HCT116 (cell line): ENCODE measurements around the gene CENPX. TPM values are rescaled to one million over a fixed set of nuclear protein-coding genes. Genes with fewer than 3 reads are reported as not detected.

Source experiments
- ATAC-seq: fragments of 200-7000 bp; cut with Tn5 transposase; 2 replicates; pipeline ENCODE4 v1.9.1; 2020; ENCODE audit warnings: mild to moderate bottlenecking, moderate library complexity
- BruUV-seq: library from RNA; stranded (reverse); fragments of 400-500 nt; replicated peaks from 2 replicates; lab custom pipeline; 2021; lab: Mats Ljungman, UMichigan
- CTCF ChIA-PET: fragments of 300-600 bp; sonication (Branson Sonifier 250); formaldehyde crosslinking; loops from one replicate; lab custom pipeline; 2021; ENCODE audit warnings: antibody characterized with exemption; lab: Charles Lee
- POLR2A ChIA-PET: fragments of 300-600, 350-600 bp; sonication (Branson Sonifier 250); formaldehyde crosslinking; loops from one replicate; lab custom pipeline; 2021; ENCODE audit warnings: antibody characterized with exemption; lab: Charles Lee
- RAD21 ChIA-PET, 2 experiments: fragments of 300-600 bp; sonication (Branson Sonifier 250); formaldehyde crosslinking; loops; one replicate each; lab custom pipeline; 2023; ENCODE audit warnings: low total read pairs in 2 of 2; ENCODE audit not compliant: uncharacterized antibody in 2 of 2, unreplicated experiment in 2 of 2, low non-redundant PET in 1 of 2; lab: Charles Lee
- DNase-seq: peaks from one replicate; pipeline ENCODE4 v3.0.0-alpha.2; 2010; ENCODE audit warnings: low read depth, low spot score
- H2AFZ ChIP-seq: fragments of 200-600 bp; shearing (Covaris generic), sonication (generic); 2 replicates; pipeline ENCODE4 v1.6.1; 2017; ENCODE audit warnings: low read depth, mixed run types, mixed read lengths, antibody characterized with exemption, low read length; ENCODE audit not compliant: poor library complexity, severe bottlenecking
- H3K27ac ChIP-seq: 2 replicates; pipeline ENCODE4 v1.5.1; 2012; ENCODE audit warnings: low read depth, low read length
- H3K27me3 ChIP-seq: fragments of 200-600 bp; sonication (generic); 2 replicates; pipeline ENCODE4 v1.6.1; 2016; ENCODE audit warnings: mixed run types, low read length, mixed read lengths; ENCODE audit not compliant: insufficient read depth
- H3K36me3 ChIP-seq, 2 experiments: fragments of 200-500 bp in 1 of 2; fragments of 200-600 bp in 1 of 2; sonication (Bioruptor generic) in 1 of 2; sonication (generic) in 1 of 2; 2 replicates each; pipeline versions ENCODE4 v1.5.1 to v1.6.1; 2014 to 2016; ENCODE audit warnings: low read length in 2 of 2, inconsistent platforms in 1 of 2, mixed read lengths in 1 of 2, mixed run types in 1 of 2; ENCODE audit not compliant: insufficient read depth in 2 of 2, control insufficient read depth in 1 of 2
- H3K4me1 ChIP-seq, 2 experiments: fragments of 200-600 bp in 1 of 2; sonication (generic) in 1 of 2; 2 replicates each; pipeline versions ENCODE4 v1.5.1 to v1.6.1; 2012 to 2017; ENCODE audit warnings: low read length in 2 of 2, inconsistent platforms in 1 of 2, mild to moderate bottlenecking in 1 of 2, mixed read lengths in 1 of 2, mixed run types in 1 of 2, moderate library complexity in 1 of 2; ENCODE audit not compliant: insufficient read depth in 2 of 2, control insufficient read depth in 1 of 2
- H3K4me2 ChIP-seq: fragments of 200-600 bp; sonication (generic); 2 replicates; pipeline ENCODE4 v1.6.1; 2017; ENCODE audit warnings: mixed run types, low read length, mixed read lengths
- H3K4me3 ChIP-seq, 2 experiments: fragments of 200-600 bp in 1 of 2; sonication (generic) in 1 of 2; replicated peaks in 1 of 2; 2 replicates each; pipeline ENCODE4 v1.5.1; 2011 to 2016; ENCODE audit warnings: low read length in 2 of 2, control low read depth in 1 of 2, low read depth in 1 of 2, mild to moderate bottlenecking in 1 of 2, mixed read lengths in 1 of 2, mixed run types in 1 of 2
- H3K79me2 ChIP-seq: fragments of 200-600 bp; sonication (generic); 2 replicates; pipeline ENCODE4 v1.6.1; 2017; ENCODE audit warnings: mild to moderate bottlenecking, mixed run types, low read length, moderate library complexity, mixed read lengths; ENCODE audit not compliant: insufficient read depth
- H3K9ac ChIP-seq: fragments of 200-600 bp; sonication (generic); 2 replicates; pipeline ENCODE4 v1.6.1; 2016; ENCODE audit warnings: low read length, mixed read lengths
- H3K9me2 ChIP-seq: fragments of 200-600 bp; sonication (generic), shearing (Covaris generic); 2 replicates; pipeline ENCODE4 v1.6.1; 2017; ENCODE audit warnings: mixed run types, mild to moderate bottlenecking, moderate library complexity; ENCODE audit not compliant: insufficient read depth
- H3K9me3 ChIP-seq, 2 experiments: fragments of 200-500 bp in 1 of 2; fragments of 200-600 bp in 1 of 2; sonication (Bioruptor generic) in 1 of 2; sonication (generic) in 1 of 2; 2 replicates each; pipeline ENCODE4 v1.6.1; 2014 to 2017; ENCODE audit warnings: low read length in 2 of 2, mixed read lengths in 2 of 2, inconsistent platforms in 1 of 2, low read depth in 1 of 2, mild to moderate bottlenecking in 1 of 2, mixed run types in 1 of 2, moderate library complexity in 1 of 2; ENCODE audit not compliant: control insufficient read depth in 1 of 2, insufficient read depth in 1 of 2
- H4K20me1 ChIP-seq: fragments of 200-600 bp; sonication (generic), shearing (Covaris generic); 2 replicates; pipeline ENCODE4 v1.6.1; 2017; ENCODE audit warnings: mixed run types, mild to moderate bottlenecking, moderate library complexity; ENCODE audit not compliant: insufficient read depth
- EGR1 ChIP-seq: IDR thresholded peaks from 2 replicates; pipeline ENCODE4 v1.6.1; 2012; ENCODE audit warnings: low read depth
- JUND ChIP-seq: IDR thresholded peaks from 2 replicates; pipeline ENCODE4 v1.6.1; 2012
- MAX ChIP-seq: IDR thresholded peaks from 2 replicates; pipeline ENCODE4 v1.6.1; 2012
- SP1 ChIP-seq: IDR thresholded peaks from 2 replicates; pipeline ENCODE4 v1.6.1; 2012; ENCODE audit warnings: low read depth
- TCF7L2 ChIP-seq: IDR thresholded peaks from 2 replicates; pipeline ENCODE4 v1.7.0; 2011; ENCODE audit warnings: borderline replicate concordance, inconsistent platforms; ENCODE audit not compliant: insufficient read depth, insufficient read length; ENCODE audit errors: extremely low read depth
- ZFX ChIP-seq: fragments of 450-650 bp; IDR thresholded peaks from 2 replicates; pipeline ENCODE4 v1.6.1; 2017
- intact Hi-C: fragments of 100-400 bp; cut with micrococcal nuclease; formaldehyde crosslinking; loops from 2 replicates; pipeline ENCODE4 v1.10.0; 2022
- total RNA-seq: library from RNA; stranded (reverse); gene quantifications from one replicate; pipeline ENCODE4 v1.2.1, GENCODE V29; 2021; ENCODE audit not compliant: unreplicated experiment
- TF ChIP-seq, protein P1 (sequence below), 3 experiments: fragments of 200-600 bp in 1 of 3; sonication (generic) in 1 of 3; IDR thresholded peaks in 2 of 3; conservative IDR thresholded peaks in 1 of 3; 2 replicates each; pipeline ENCODE4 v1.5.1; 2012 to 2017; ENCODE audit warnings: low read depth in 2 of 3, low read length in 2 of 3, antibody characterized with exemption in 1 of 3, borderline replicate concordance in 1 of 3, control low read depth in 1 of 3, mild to moderate bottlenecking in 1 of 3, mixed read lengths in 1 of 3, mixed run types in 1 of 3, moderate library complexity in 1 of 3; ENCODE audit not compliant: insufficient read depth in 1 of 3

CENPX gene
- total RNA-seq, 1 experiment from 2014 or later: 184 TPM

GRCh38 chr17:82023447-82024241 is 966 bp upstream of the CENPX start:
- peak overlapping the region; percentile 89 to 97 for H3K4me3 ChIP-seq
- H3K27me3 ChIP-seq: no peaks in the 10 kb centered on the region
- H3K9me2 ChIP-seq: no peaks in the 10 kb centered on the region
- intact Hi-C loops: loop anchor here (1.0 to 5.0 kb wide), 3 partner anchors 8 to 729 kb away; partner anchors contain the start of genes PCYT2, RAC3 and TBCD
- peaks cover 0 to 3% of the 10 kb centered on the region in 2 experiments; a peak in 1 of 4 replicates for H3K36me3 ChIP-seq
- peak overlapping the region; percentile 87 for H3K27ac ChIP-seq
- H3K4me1 ChIP-seq: peaks cover 25 to 42% of the 10 kb centered on the region in 2 experiments
- BruUV-seq: no TSS peak
- H2AFZ ChIP-seq: no peak overlapping the region
- H4K20me1 ChIP-seq: peaks cover 4% of the 10 kb centered on the region; the same call in 1 of the 2 replicates
- ChIA-PET CTCF (interaction anchor here (0.6 to 5.3 kb wide), 13 partner anchors 7 to 289 kb away, joined by 3 to 151 read pairs (median 7); partner anchors contain the start of genes ARHGDIA, DCXR, NOTUM and PCYT2), RAD21 (interaction anchor here (0.5 to 5.3 kb wide), 8 partner anchors 14 to 131 kb away, joined by 3 to 50 read pairs (median 8); partner anchors contain the start of genes NOTUM (in 2 of the 2) and DCXR (in 1 of the 2)), POLR2A (interaction anchor here (0.6 to 1.9 kb wide), 14 partner anchors 8 to 358 kb away, joined by 3 to 6 read pairs (median 4); partner anchors contain the start of genes DCXR, MAFG and RAC3)
- TF ChIP-seq EGR1: no peak
- peak; percentile 86; the same call in 1 of the 2 replicates for TF ChIP-seq ZFX
- ATAC-seq (peak; percentile 2), DNase-seq (no peak)
- peak overlapping the region; percentile 90 for H3K9ac ChIP-seq
- H3K9me3 ChIP-seq: no peaks in the 10 kb centered on the region
- H3K4me2 ChIP-seq: peak overlapping the region; percentile 99
- H3K79me2 ChIP-seq: peaks cover 46% of the 10 kb centered on the region

DNA sequence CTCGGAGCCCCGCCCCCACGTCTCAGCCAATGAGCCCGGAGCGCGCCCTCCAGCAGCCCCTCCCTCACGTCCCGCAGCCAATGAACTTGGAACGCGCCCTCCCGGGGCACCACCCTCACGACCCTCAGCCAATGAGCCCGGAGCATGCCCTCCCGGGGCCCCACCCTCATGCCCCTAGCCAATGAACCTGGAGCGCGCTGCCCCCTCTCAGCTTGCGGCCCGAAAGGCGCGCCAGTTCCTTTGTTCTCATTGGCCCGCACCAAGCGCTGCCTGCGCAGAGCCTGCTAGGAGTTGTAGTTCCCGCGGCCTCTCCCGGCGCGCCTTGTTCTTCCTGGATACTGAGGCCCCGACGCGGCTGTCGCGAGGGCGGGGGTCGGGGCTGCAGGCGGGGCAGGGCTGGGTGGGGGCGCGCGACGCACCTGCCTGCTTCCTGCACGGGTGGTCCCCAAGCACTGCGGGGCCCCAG is 336 bp upstream of the CENPX start, which contains the start of gene LRRC45:
Gene LRRC45, plus strand, starts transcription at position 325 of the 466 bp plus-strand sequence. CDS start 339 bp downstream, outside the sequence.
- peak; percentile 87 for ATAC-seq
- no TSS peak for BruUV-seq
- peak within 1 kb of the TSS; percentile 96 for H3K27ac ChIP-seq

More for the DNA sequence above, 336 bp upstream of the CENPX start, which contains the start of gene LRRC45:
- Histone ChIP-seq H2AFZ (no peak within 1 kb of the TSS), H3K4me1 (peaks cover 29 to 47% of the 10 kb centered on the region in 2 experiments)
- TF ChIP-seq, protein P1, sequence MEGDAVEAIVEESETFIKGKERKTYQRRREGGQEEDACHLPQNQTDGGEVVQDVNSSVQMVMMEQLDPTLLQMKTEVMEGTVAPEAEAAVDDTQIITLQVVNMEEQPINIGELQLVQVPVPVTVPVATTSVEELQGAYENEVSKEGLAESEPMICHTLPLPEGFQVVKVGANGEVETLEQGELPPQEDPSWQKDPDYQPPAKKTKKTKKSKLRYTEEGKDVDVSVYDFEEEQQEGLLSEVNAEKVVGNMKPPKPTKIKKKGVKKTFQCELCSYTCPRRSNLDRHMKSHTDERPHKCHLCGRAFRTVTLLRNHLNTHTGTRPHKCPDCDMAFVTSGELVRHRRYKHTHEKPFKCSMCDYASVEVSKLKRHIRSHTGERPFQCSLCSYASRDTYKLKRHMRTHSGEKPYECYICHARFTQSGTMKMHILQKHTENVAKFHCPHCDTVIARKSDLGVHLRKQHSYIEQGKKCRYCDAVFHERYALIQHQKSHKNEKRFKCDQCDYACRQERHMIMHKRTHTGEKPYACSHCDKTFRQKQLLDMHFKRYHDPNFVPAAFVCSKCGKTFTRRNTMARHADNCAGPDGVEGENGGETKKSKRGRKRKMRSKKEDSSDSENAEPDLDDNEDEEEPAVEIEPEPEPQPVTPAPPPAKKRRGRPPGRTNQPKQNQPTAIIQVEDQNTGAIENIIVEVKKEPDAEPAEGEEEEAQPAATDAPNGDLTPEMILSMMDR (IDR thresholded peaks at IDR 0.05 in 2 of 3, conservative IDR thresholded peaks at IDR 0.05 in 1 of 3; ENCODE audit: borderline replicate concordance in 1 of 3, insufficient read depth in 1 of 3, low read depth in 2 of 3, low read length in 2 of 3): no peak
- TF ChIP-seq JUND: no peak
- peak; percentile 22 for TF ChIP-seq TCF7L2
- TF ChIP-seq SP1: peak; percentile 99
- no peak for TF ChIP-seq EGR1
- peak; percentile 34; the same call in 1 of the 2 replicates for TF ChIP-seq MAX
- TF ChIP-seq, all 23 proteins: peak for 3
- Histone ChIP-seq H4K20me1 (peaks cover 4% of the 10 kb centered on the region; the same call in 1 of the 2 replicates), H3K36me3 (peaks cover 0 to 9% of the 10 kb centered on the region in 2 experiments; a peak in 1 of 4 replicates), H3K9me2 (no peaks in the 10 kb centered on the region), H3K9me3 (no peaks in the 10 kb centered on the region), H3K79me2 (peaks cover 46% of the 10 kb centered on the region), H3K4me3 (peak within 1 kb of the TSS; percentile 89 to 100), H3K4me2 (peak within 1 kb of the TSS; percentile 99), H3K27me3 (no peaks in the 10 kb centered on the region), H3K9ac (peak within 1 kb of the TSS; percentile 98)
- ChIA-PET POLR2A (interaction anchor here (0.6 to 1.9 kb wide), 16 partner anchors 8 to 473 kb away, joined by 3 to 6 read pairs (median 4); partner anchors contain the start of genes DCXR, MAFG and RAC3), RAD21 (interaction anchor here (0.6 to 5.3 kb wide), 8 partner anchors 15 to 288 kb away, joined by 3 to 50 read pairs (median 8); partner anchors contain the start of genes NOTUM (in 2 of the 2) and DCXR (in 1 of the 2)), CTCF (interaction anchor here (0.6 to 5.3 kb wide), 20 partner anchors 7 to 347 kb away, joined by 3 to 151 read pairs (median 5); partner anchors contain the start of genes ARHGDIA, DCXR, MAFG and NOTUM)
- peak; percentile 100 for DNase-seq
- intact Hi-C loops: loop anchor here (1.0 to 5.0 kb wide), 3 partner anchors 8 to 729 kb away; partner anchors contain the start of genes PCYT2, RAC3 and TBCD
